ENCODE results near the gene SCPEP1.

- TF ChIP-seq EZH2 (IDR thresholded peaks at IDR 0.05; ENCODE audit: borderline replicate concordance, insufficient read depth, low read length, poor library complexity, severe bottlenecking), result no peak
- TF ChIP-seq CTCF (IDR thresholded peaks at IDR 0.05; ENCODE audit: poor library complexity, severe bottlenecking), result no peak
Measured at GRCh38 chr17:57048096-57048495, 70.2 kb downstream of the SCPEP1 start.
